GM12864 (cell line): Measurements from ENCODE around the gene FBXL20.

Source experiments
- DNase-seq: peaks from one replicate; pipeline ENCODE4 v3.0.0-alpha.2; 2011; ENCODE audit warnings: low read depth
- H3K4me3 ChIP-seq: 2 replicates; pipeline ENCODE4 v1.5.1; 2011; ENCODE audit warnings: mild to moderate bottlenecking, low read depth, low read length, control low read depth
- CTCF ChIP-seq: IDR thresholded peaks from 2 replicates; pipeline ENCODE4 v1.5.1; 2011; ENCODE audit warnings: low read depth, mild to moderate bottlenecking, moderate library complexity, low read length, control low read depth, inconsistent platforms; ENCODE audit errors: missing control alignments

FBXL20 gene

DNA sequence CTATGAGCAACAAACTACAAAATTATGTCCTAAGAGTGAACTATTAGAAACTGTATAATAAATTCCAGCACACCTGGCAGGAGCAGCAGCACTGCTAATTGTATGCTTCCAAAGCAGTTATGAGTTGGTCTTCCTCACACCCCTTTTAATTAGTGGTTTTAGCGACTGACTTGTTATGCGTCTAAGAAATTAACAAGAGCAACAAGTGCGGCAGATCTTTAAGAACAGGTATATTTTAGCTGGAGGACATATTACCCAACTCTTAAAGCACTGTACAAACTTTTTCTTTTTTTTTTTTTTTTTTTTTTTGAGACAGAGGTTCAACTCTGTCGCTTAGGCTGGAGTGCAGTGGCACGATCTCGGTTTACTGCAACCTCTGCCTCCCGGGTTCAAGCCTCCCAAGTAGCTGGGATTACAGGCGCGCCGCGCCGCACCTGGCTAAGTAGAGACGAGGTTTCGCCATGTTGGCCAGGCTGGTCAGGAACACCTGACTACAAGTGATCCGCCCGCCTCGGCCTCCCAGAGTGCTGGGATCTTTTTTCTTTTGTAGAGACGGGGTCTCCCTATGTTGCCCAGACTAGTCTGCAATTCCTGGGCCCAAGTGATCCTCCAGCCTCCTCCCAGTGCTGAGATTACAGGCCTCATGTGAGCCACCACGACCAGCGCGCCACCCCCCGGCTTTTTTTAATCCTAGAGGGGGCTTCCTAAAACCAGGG, 1.6 kb upstream of the FBXL20 start:
- no peak overlapping the region for H3K4me3 ChIP-seq
- DNase-seq = no peak
- no peak for TF ChIP-seq CTCF

DNA sequence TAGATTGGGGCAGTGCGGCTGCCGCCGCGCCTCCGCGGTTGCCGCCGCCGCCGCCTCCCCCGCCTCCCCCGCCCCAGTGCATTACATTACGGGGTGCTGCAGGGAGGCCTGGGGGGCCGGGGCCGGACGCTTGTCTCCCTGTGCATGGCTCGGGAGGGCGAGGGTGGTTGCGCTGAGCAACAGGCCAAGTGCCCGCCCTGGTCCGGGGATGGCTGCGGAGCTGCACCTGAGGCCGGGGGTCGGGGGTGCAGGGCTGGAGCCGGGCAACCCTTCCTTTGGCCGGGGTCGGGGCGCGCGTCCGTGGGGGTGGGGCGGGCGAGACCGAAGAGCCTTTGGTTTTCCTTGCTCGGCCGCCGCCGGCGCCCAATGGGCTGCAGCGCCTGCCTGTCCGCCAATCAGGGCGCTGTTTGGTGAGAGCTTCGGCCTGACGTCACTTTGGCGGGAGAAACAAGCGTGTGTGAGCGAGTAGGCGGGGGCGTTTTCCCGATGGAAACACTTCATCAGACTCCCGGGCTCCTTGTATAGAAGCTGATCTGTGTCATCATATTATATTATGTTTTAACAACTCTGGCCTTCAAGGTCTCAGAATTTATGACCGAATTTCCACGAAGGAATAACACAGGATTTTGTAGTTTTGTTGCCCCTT, 941 bp upstream of the FBXL20 start:
- peak; percentile 83 for DNase-seq
- TF ChIP-seq CTCF = no peak
- peak overlapping the region; percentile 86 for H3K4me3 ChIP-seq

- no peak for TF ChIP-seq CTCF
- H3K4me3 ChIP-seq = peak overlapping the region; percentile 86
- DNase-seq = no peak
Measured at GRCh38 chr17:39400547-39401411, 647 bp downstream of the FBXL20 start.

- TF ChIP-seq CTCF = no peak
Measured at GRCh38 chr17:39399791-39400190, 1.6 kb downstream of the FBXL20 start.

GRCh38 chr17:39393736-39394135, 7.7 kb downstream of the FBXL20 start:
- no peak for TF ChIP-seq CTCF
- DNase-seq = no peak

More at GRCh38 chr17:39399791-39400190, 1.6 kb downstream of the FBXL20 start:
- DNase-seq = no peak
- H3K4me3 ChIP-seq = no peak overlapping the region

GRCh38 chr17:39391448-39391847, 10.0 kb downstream of the FBXL20 start:
- no peak for TF ChIP-seq CTCF
- H3K4me3 ChIP-seq = no peak overlapping the region
- DNase-seq = no peak

More at GRCh38 chr17:39393736-39394135, 7.7 kb downstream of the FBXL20 start:
- H3K4me3 ChIP-seq = no peak overlapping the region
